H1 (cell line): ENCODE measurements around the gene HIPK3. TPM values are rescaled to one million over a fixed set of nuclear protein-coding genes. Genes with fewer than 3 reads are reported as not detected.

Source experiments
- CTCF ChIA-PET: fragments of 300-600 bp; sonication (Branson Sonifier 250); formaldehyde crosslinking; loops from one replicate; lab custom pipeline; 2021; ENCODE audit not compliant: partially characterized antibody; lab: Charles Lee
- POLR2A ChIA-PET: fragments of 300-600 bp; sonication (Branson Sonifier 250); formaldehyde crosslinking; loops from one replicate; lab custom pipeline; 2021; ENCODE audit warnings: inconsistent platforms; ENCODE audit not compliant: partially characterized antibody; lab: Charles Lee
- DNase-seq, 2 experiments: peaks; one replicate each; pipeline versions ENCODE4 v3.0.0 to v3.0.0-alpha.2; 2010 to 2022; ENCODE audit warnings: low spot score in 2 of 2, low read depth in 1 of 2, mixed read lengths in 1 of 2
- FAIRE-seq: peaks from 2 replicates; lab custom pipeline; 2011; peaks lifted over from hg19 to GRCh38; lab: Jason Lieb, UNC
- H2AFZ ChIP-seq: 2 replicates; pipeline ENCODE4 v1.8.1; 2012; ENCODE audit warnings: low read length, inconsistent platforms
- H2AK5ac ChIP-seq: 2 replicates; pipeline ENCODE4 v1.6.1; 2013; ENCODE audit warnings: low read depth, low read length
- H2BK120ac ChIP-seq: replicated peaks from 2 replicates; pipeline ENCODE3; 2013; ENCODE audit warnings: low read depth, low read length, inconsistent platforms
- H2BK12ac ChIP-seq: 2 replicates; pipeline ENCODE4 v1.6.1; 2013; ENCODE audit warnings: low read depth, low read length
- H2BK15ac ChIP-seq: 2 replicates; pipeline ENCODE4 v1.6.1; 2013; ENCODE audit warnings: low read length
- H2BK20ac ChIP-seq: 2 replicates; pipeline ENCODE4 v1.6.1; 2013; ENCODE audit warnings: low read length
- H2BK5ac ChIP-seq: 2 replicates; pipeline ENCODE4 v1.6.1; 2013; ENCODE audit warnings: low read depth, low read length
- H3K14ac ChIP-seq: 2 replicates; pipeline ENCODE4 v1.6.1; 2013; ENCODE audit warnings: inconsistent platforms; ENCODE audit not compliant: insufficient read length
- H3K18ac ChIP-seq: 2 replicates; pipeline ENCODE4 v1.6.1; 2013; ENCODE audit warnings: low read length; ENCODE audit errors: extremely low read depth
- H3K23ac ChIP-seq: 2 replicates; pipeline ENCODE4 v1.6.1; 2013; ENCODE audit warnings: inconsistent platforms; ENCODE audit not compliant: insufficient read length
- H3K23me2 ChIP-seq: 2 replicates; pipeline ENCODE4 v1.6.1; 2013; ENCODE audit warnings: low read depth, low read length
- H3K27ac ChIP-seq: 2 replicates; pipeline ENCODE4 v1.6.1; 2011; ENCODE audit warnings: low read depth, low read length, inconsistent platforms
- H3K27me3 ChIP-seq, 4 experiments: replicated peaks in 1 of 4; 1 replicate in 1 of 4; 2 replicates in 3 of 4; pipeline versions ENCODE4 v1.6.1 to v1.8.1; 2011 to 2013; ENCODE audit warnings: low read length in 3 of 4, mild to moderate bottlenecking in 3 of 4, inconsistent platforms in 2 of 4, mixed read lengths in 2 of 4, moderate library complexity in 1 of 4; ENCODE audit not compliant: control insufficient read depth in 3 of 4, insufficient read depth in 3 of 4; ENCODE audit errors: extremely low read depth in 1 of 4
- H3K36me3 ChIP-seq, 4 experiments: 2 replicates each; pipeline versions ENCODE4 v1.6.1 to v1.8.1; 2011 to 2013; ENCODE audit warnings: mild to moderate bottlenecking in 4 of 4, low read length in 3 of 4, moderate library complexity in 2 of 4, control low read depth in 1 of 4, inconsistent platforms in 1 of 4; ENCODE audit not compliant: insufficient read depth in 4 of 4, control insufficient read depth in 2 of 4
- H3K4ac ChIP-seq: replicated peaks from 2 replicates; pipeline ENCODE3; 2013; ENCODE audit warnings: low read length, low read depth, mixed read lengths, inconsistent platforms; ENCODE audit not compliant: insufficient read length
- H3K4me1 ChIP-seq, 4 experiments: replicated peaks in 1 of 4; 1 replicate in 1 of 4; 2 replicates in 3 of 4; pipeline versions ENCODE4 v1.6.1 to v1.8.1; 2011 to 2013; ENCODE audit warnings: low read length in 3 of 4, inconsistent platforms in 2 of 4, mixed read lengths in 1 of 4; ENCODE audit not compliant: insufficient read depth in 4 of 4, control insufficient read depth in 3 of 4
- H3K4me2 ChIP-seq, 2 experiments: 2 replicates each; pipeline versions ENCODE4 v1.6.1 to v1.8.1; 2011 to 2013; ENCODE audit warnings: low read depth in 2 of 2, low read length in 2 of 2, control low read depth in 1 of 2, inconsistent platforms in 1 of 2, mild to moderate bottlenecking in 1 of 2; ENCODE audit not compliant: insufficient read depth in 1 of 2
- H3K4me3 ChIP-seq, 4 experiments: fragments of 200-600, 300-600 bp in 1 of 4; sonication (generic), shearing (Covaris generic), sonication (Bioruptor Twin) in 1 of 4; 2 replicates each; pipeline versions ENCODE4 v1.5.1 to v1.8.1; 2011 to 2016; ENCODE audit warnings: low read length in 4 of 4, low read depth in 3 of 4, control low read depth in 2 of 4, inconsistent platforms in 2 of 4, mild to moderate bottlenecking in 2 of 4, mixed read lengths in 1 of 4, moderate library complexity in 1 of 4; ENCODE audit not compliant: insufficient read depth in 2 of 4; ENCODE audit errors: extremely low read depth in 1 of 4
- H3K56ac ChIP-seq: replicated peaks from 2 replicates; pipeline ENCODE3; 2013; ENCODE audit warnings: low read depth, mild to moderate bottlenecking, mixed read lengths, low read length, inconsistent platforms; ENCODE audit not compliant: insufficient read length
- H3K79me1 ChIP-seq: 2 replicates; pipeline ENCODE4 v1.6.1; 2013; ENCODE audit warnings: low read depth, low read length, control low read depth
- H3K79me2 ChIP-seq, 2 experiments: 2 replicates each; pipeline versions ENCODE4 v1.6.1 to v1.8.1; 2012 to 2013; ENCODE audit warnings: low read length in 2 of 2, mild to moderate bottlenecking in 2 of 2, inconsistent platforms in 1 of 2; ENCODE audit not compliant: insufficient read depth in 2 of 2, control insufficient read depth in 1 of 2
- H3K9ac ChIP-seq, 4 experiments: replicated peaks in 1 of 4; 1 replicate in 1 of 4; 2 replicates in 3 of 4; pipeline versions ENCODE4 v1.6.1 to v1.8.1; 2011 to 2013; ENCODE audit warnings: low read depth in 3 of 4, low read length in 3 of 4, control low read depth in 2 of 4, mild to moderate bottlenecking in 2 of 4, moderate library complexity in 2 of 4, inconsistent platforms in 1 of 4; ENCODE audit errors: extremely low read depth in 1 of 4
- H3K9me3 ChIP-seq, 2 experiments: 2 replicates each; pipeline versions ENCODE4 v1.6.1 to v1.8.1; 2012 to 2013; ENCODE audit warnings: mild to moderate bottlenecking in 2 of 2, moderate library complexity in 2 of 2, control low read depth in 1 of 2, inconsistent platforms in 1 of 2, low read depth in 1 of 2, low read length in 1 of 2, mixed read lengths in 1 of 2; ENCODE audit not compliant: insufficient read depth in 2 of 2
- H4K20me1 ChIP-seq, 2 experiments: replicated peaks in 1 of 2; 2 replicates each; pipeline versions ENCODE3 to v1.8.1; 2011 to 2013; ENCODE audit warnings: inconsistent platforms in 2 of 2, low read length in 2 of 2, mild to moderate bottlenecking in 1 of 2; ENCODE audit not compliant: insufficient read depth in 2 of 2, control insufficient read depth in 1 of 2
- H4K5ac ChIP-seq: 2 replicates; pipeline ENCODE4 v1.6.1; 2013; ENCODE audit warnings: low read length, low read depth, mixed read lengths, inconsistent platforms; ENCODE audit not compliant: insufficient read length
- H4K8ac ChIP-seq: 2 replicates; pipeline ENCODE4 v1.8.0; 2013; ENCODE audit warnings: mild to moderate bottlenecking, moderate library complexity, low read length, inconsistent platforms; ENCODE audit not compliant: insufficient read depth; ENCODE audit errors: extremely low read depth
- H4K91ac ChIP-seq: replicated peaks from 2 replicates; pipeline ENCODE3; 2013; ENCODE audit warnings: low read length, mixed read lengths, inconsistent platforms; ENCODE audit not compliant: insufficient read length
- ASH2L ChIP-seq: fragments of 200-600, 300-600 bp; sonication (generic); IDR thresholded peaks from one replicate; pipeline ENCODE4 v1.7.1; 2017; ENCODE audit warnings: low read length
- CHD1 ChIP-seq: IDR thresholded peaks from 2 replicates; pipeline ENCODE4 v1.6.1; 2012; ENCODE audit warnings: low read depth, low read length, improper control_type of control experiment
- CHD2 ChIP-seq: IDR thresholded peaks from 2 replicates; pipeline ENCODE4 v1.6.1; 2012; ENCODE audit warnings: low read length, improper control_type of control experiment
- HDAC2 ChIP-seq, 2 experiments: fragments of 300-600 bp in 1 of 2; sonication (generic) in 1 of 2; IDR thresholded peaks; 2 replicates each; pipeline ENCODE4 v1.6.1; 2011 to 2012; ENCODE audit warnings: low read depth in 2 of 2, low read length in 2 of 2, mild to moderate bottlenecking in 2 of 2, moderate library complexity in 2 of 2, borderline replicate concordance in 1 of 2, inconsistent platforms in 1 of 2
- KDM1A ChIP-seq: fragments of 200-600, 300-600 bp; sonication (generic); IDR thresholded peaks from 2 replicates; pipeline ENCODE4 v1.7.1; 2016; ENCODE audit warnings: mild to moderate bottlenecking, low read length, borderline replicate concordance
- PHF8 ChIP-seq: fragments of 200-600 bp; sonication (generic); conservative IDR thresholded peaks from 2 replicates; pipeline ENCODE4 v1.7.1; 2012; ENCODE audit warnings: low read depth, mild to moderate bottlenecking, inconsistent platforms, low read length, moderate library complexity
- POU5F1 ChIP-seq: IDR thresholded peaks from 2 replicates; pipeline ENCODE4 v1.6.1; 2011; ENCODE audit warnings: low read depth, mild to moderate bottlenecking, low read length, moderate library complexity
- SIRT6 ChIP-seq: IDR thresholded peaks from one replicate; pipeline ENCODE4 v1.7.1; 2012; ENCODE audit warnings: low read length, inconsistent platforms
- SIX5 ChIP-seq: IDR thresholded peaks from 2 replicates; pipeline ENCODE4 v1.6.1; 2011; ENCODE audit warnings: mild to moderate bottlenecking, low read depth, low read length
- SP2 ChIP-seq: IDR thresholded peaks from 2 replicates; pipeline ENCODE4 v1.6.1; 2012; ENCODE audit warnings: mild to moderate bottlenecking, low read length, inconsistent platforms
- SRF ChIP-seq: IDR thresholded peaks from 2 replicates; pipeline ENCODE4 v1.6.1; 2011; ENCODE audit warnings: mild to moderate bottlenecking, low read depth, low read length, moderate library complexity
- TEAD4 ChIP-seq: IDR thresholded peaks from 2 replicates; pipeline ENCODE4 v1.6.1; 2012; ENCODE audit warnings: low read depth, low read length, inconsistent platforms, mixed read lengths
- ZNF274 ChIP-seq: IDR thresholded peaks from 2 replicates; pipeline ENCODE4 v1.7.0; 2012; ENCODE audit warnings: low read length, borderline replicate concordance; ENCODE audit errors: extremely low read depth
- WGBS, 2 experiments: shearing (Covaris generic) in 1 of 2; methylation state at CpG; one replicate each; pipeline versions ENCODE4 v1.1.6 to v1.1.7; 2013 to 2015; ENCODE audit warnings: low lambda C conversion rate in 2 of 2, mixed read lengths in 2 of 2, inconsistent platforms in 1 of 2, low coverage in 1 of 2, missing lambda C conversion rate in 1 of 2; ENCODE audit not compliant: insufficient replicate concordance in 2 of 2, insufficient coverage in 1 of 2, insufficient read length in 1 of 2; ENCODE audit errors: extremely low coverage in 1 of 2, missing lambda C conversion rate in 1 of 2; 5-methylcytosine and 5-hydroxymethylcytosine counted together
- polyA plus RNA-seq, 7 experiments: library from polyadenylated mRNA; depleted of rRNA in 3 of 7; stranded (reverse) in 5 of 7; unstranded in 2 of 7; fragments of >200 nt in 5 of 7; fragments of 200-250 nt in 2 of 7; gene quantifications; 1 replicate in 5 of 7; 2 replicates in 1 of 7; 4 replicates in 1 of 7; pipeline versions ENCODE4 v1.2.1 to v1.2.3, GENCODE V29; 2011 to 2013; ENCODE audit warnings: missing spikeins in 2 of 7, mixed read lengths in 2 of 7
- total RNA-seq: library from RNA; stranded (reverse); fragmentation: NEBNext Ultra II Directional; extraction: Animal tissue kit (Norgen Biotek cat#: 25700); gene quantifications from 2 replicates; pipeline ENCODE4 v1.2.1, GENCODE V29; 2021

HIPK3 gene
- total and polyA plus RNA-seq, 2 of the 8 experiments (the other 6 are each of a cell fraction or from before 2014, with no cell fraction given): 5.0 to 22.3 TPM

GRCh38 chr11:33292311-33292710 is 35.1 kb downstream of the HIPK3 start:
- WGBS, 2 experiments: 87% methylated on average over 2 of the region's 2 CpGs; no CpG with 5 or more reads in 1 of the 2 experiments
- peaks cover 4% of the 10 kb centered on the region; the same call in 1 of the 2 replicates for H3K79me1 ChIP-seq
- no peak overlapping the region for H2AFZ ChIP-seq
- no peak overlapping the region for H2BK120ac ChIP-seq
- ChIA-PET CTCF (interaction anchor here (1.1 kb wide), 1 partner anchor 54 kb away, joined by 5 read pairs; no protein-coding TSS in a partner anchor), POLR2A (interaction anchor here (0.8 kb wide), 1 partner anchor 10 kb away, joined by 4 read pairs; no protein-coding TSS in a partner anchor)
- no peak overlapping the region for H3K9ac ChIP-seq
- H3K23ac ChIP-seq: no peak overlapping the region
- H2BK15ac ChIP-seq: no peak overlapping the region
- no peak overlapping the region for H4K8ac ChIP-seq
- H4K20me1 ChIP-seq: peaks cover 0 to 6% of the 10 kb centered on the region in 2 experiments
- H3K4me1 ChIP-seq: no peaks in the 10 kb centered on the region
- H3K4me3 ChIP-seq: no peak overlapping the region
- no peak overlapping the region for H4K5ac ChIP-seq
- H3K27me3 ChIP-seq: no peaks in the 10 kb centered on the region
- DNase-seq (no peak), FAIRE-seq (no peak)
- H3K23me2 ChIP-seq: no peaks in the 10 kb centered on the region
- H3K9me3 ChIP-seq: no peaks in the 10 kb centered on the region
- no peak overlapping the region for H2BK5ac ChIP-seq
- no peak overlapping the region for H2BK20ac ChIP-seq
- peaks cover 0 to 4% (median 0%) of the 10 kb centered on the region in 4 experiments; a peak in 1 of 8 replicates for H3K36me3 ChIP-seq
- H3K4ac ChIP-seq: no peak overlapping the region
- H3K79me2 ChIP-seq: peaks cover 0 to 18% of the 10 kb centered on the region in 2 experiments; a peak in 3 of 4 replicates
- no peak overlapping the region for H2AK5ac ChIP-seq
- no peak overlapping the region for H4K91ac ChIP-seq
- no peak overlapping the region for H3K27ac ChIP-seq
- H2BK12ac ChIP-seq: no peak overlapping the region
- H3K18ac ChIP-seq: no peak overlapping the region
- no peak overlapping the region for H3K14ac ChIP-seq
- H3K56ac ChIP-seq: no peak overlapping the region
- H3K4me2 ChIP-seq: no peak overlapping the region
- TF ChIP-seq TEAD4 (no peak), SIX5 (no peak), ZNF274 (no peak), PHF8 (no peak), SIRT6 (no peak), CHD1 (no peak), SP2 (no peak), KDM1A (no peak), CHD2 (no peak), SRF (no peak), POU5F1 (no peak), ASH2L (no peak), HDAC2 (IDR thresholded peaks at IDR 0.05; ENCODE audit: borderline replicate concordance in 1 of 2, low read depth in 2 of 2, low read length in 2 of 2) (no peak)
